Measurements from ENCODE around the gene EVL. TPM values are rescaled to one million over a fixed set of nuclear protein-coding genes. Genes with fewer than 3 reads are reported as not detected.
A peak's percentile ranks its signal among the peaks of the same experiment; 100 is the strongest.

The EVL gene
- total and polyA plus RNA-seq, 5 donors, result 46.6 to 74.8 (median 71.5) TPM

DNA sequence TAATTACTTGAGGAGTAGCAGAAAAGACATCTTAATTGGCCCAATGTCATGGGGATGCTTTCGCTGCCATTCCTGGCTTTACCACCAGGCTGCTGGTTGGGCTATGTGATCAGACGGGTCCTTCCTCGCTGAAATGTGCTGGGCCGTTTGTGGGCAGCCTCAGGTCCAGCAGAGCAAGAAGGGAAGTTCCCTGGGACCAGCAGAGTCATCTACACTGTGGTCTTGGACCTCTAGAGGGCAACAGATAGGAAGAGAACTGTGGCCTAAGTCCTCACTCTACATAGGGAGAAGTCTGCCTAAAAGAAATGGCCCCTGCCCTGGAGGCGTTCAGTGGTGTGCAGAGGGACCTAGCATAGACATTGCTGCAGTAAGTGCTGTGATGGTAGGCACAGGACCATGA is 10.9 kb downstream of the EVL start:
- ATAC-seq, result peak; percentile 41 to 50
- peaks cover 18% of the 10 kb centered on the region for H3K4me1 ChIP-seq (ENCODE audit: control insufficient read depth, insufficient read depth, low read length)
- no peaks in the 10 kb centered on the region for H3K9me3 ChIP-seq (ENCODE audit: control insufficient read depth, low read length)
- intact Hi-C loops (cut with DNase I), result no loop called here
- DNase-seq, result peak in 1 of 3 donors; percentile 60
- no peak overlapping the region for H3K4me3 ChIP-seq (ENCODE audit: low read length)
- WGBS, result 83% methylated on average over 5 of the region's 5 CpGs
- H3K27me3 ChIP-seq (ENCODE audit: control insufficient read depth, insufficient read depth), result no peaks in the 10 kb centered on the region
- H3K27ac ChIP-seq (ENCODE audit: low read length), result peak overlapping the region; percentile 39

- no peaks in the 10 kb centered on the region for H3K27me3 ChIP-seq (ENCODE audit: control insufficient read depth, insufficient read depth)
- intact Hi-C loops (cut with DNase I), result no loop called here
- H3K4me1 ChIP-seq (ENCODE audit: control insufficient read depth, insufficient read depth, low read length), result peaks cover 18% of the 10 kb centered on the region
- no peak overlapping the region for H3K27ac ChIP-seq (ENCODE audit: low read length)
- 69% methylated on average over 7 of the region's 7 CpGs for WGBS
- no peaks in the 10 kb centered on the region for H3K9me3 ChIP-seq (ENCODE audit: control insufficient read depth, low read length)
- ATAC-seq, result peak; percentile 53 to 75
- H3K4me3 ChIP-seq (ENCODE audit: low read length), result no peak overlapping the region
- DNase-seq, result peak; percentile 53 to 65 (median 58)
Measured at GRCh38 chr14:100076606-100077005, 11.4 kb downstream of the EVL start.

GRCh38 chr14:100077441-100077840 is 12.2 kb downstream of the EVL start:
- DNase-seq, result no peak
- no peak overlapping the region for H3K27ac ChIP-seq (ENCODE audit: low read length)
- no peak for ATAC-seq
- no peaks in the 10 kb centered on the region for H3K9me3 ChIP-seq (ENCODE audit: control insufficient read depth, low read length)
- H3K27me3 ChIP-seq (ENCODE audit: control insufficient read depth, insufficient read depth), result no peaks in the 10 kb centered on the region
- no peak overlapping the region for H3K4me3 ChIP-seq (ENCODE audit: low read length)
- WGBS, result 99% methylated on average over 9 of the region's 9 CpGs
- intact Hi-C loops (cut with DNase I), result no loop called here
- peaks cover 18% of the 10 kb centered on the region for H3K4me1 ChIP-seq (ENCODE audit: control insufficient read depth, insufficient read depth, low read length)

DNA sequence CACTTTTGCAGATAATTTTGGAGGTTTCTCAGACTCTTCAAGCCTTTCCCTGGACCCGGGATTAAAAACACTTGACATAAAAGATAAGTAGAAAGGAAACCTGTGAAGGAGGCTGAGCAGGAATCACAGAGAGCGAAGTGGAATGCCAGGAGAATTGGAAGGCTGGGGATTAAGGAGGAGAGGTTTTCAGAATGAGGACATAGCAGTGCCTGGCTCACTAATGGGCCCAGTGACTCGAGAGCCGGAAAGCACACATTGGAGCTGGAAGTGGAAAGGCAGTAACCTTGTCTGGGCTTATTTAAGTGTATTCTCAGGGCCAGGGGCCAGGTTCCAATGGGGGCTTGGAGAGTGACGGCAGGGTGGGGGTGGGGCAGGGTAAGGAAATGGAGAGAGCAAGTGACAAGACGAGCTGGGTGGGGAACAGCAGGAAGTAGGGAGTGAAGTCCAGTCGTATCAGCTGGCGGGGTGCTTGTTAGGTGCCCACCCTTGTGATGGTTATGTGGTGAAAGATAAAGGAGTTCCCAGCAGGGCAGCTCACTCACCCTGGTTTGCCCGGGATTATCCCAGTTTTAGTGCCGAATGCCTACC is 13.1 kb downstream of the EVL start:
- Histone ChIP-seq H3K4me1 (ENCODE audit: control insufficient read depth, insufficient read depth, low read length) (peaks cover 18% of the 10 kb centered on the region), H3K27ac (ENCODE audit: low read length) (peak overlapping the region; percentile 34), H3K9me3 (ENCODE audit: control insufficient read depth, low read length) (no peaks in the 10 kb centered on the region), H3K4me3 (ENCODE audit: low read length) (no peak overlapping the region), H3K27me3 (ENCODE audit: control insufficient read depth, insufficient read depth) (no peaks in the 10 kb centered on the region)
- ATAC-seq (peak in 1 of 2 donors; percentile 20), DNase-seq (no peak)
- intact Hi-C loops (cut with DNase I), result no loop called here
- WGBS, result 59% methylated on average over 10 of the region's 10 CpGs

DNA sequence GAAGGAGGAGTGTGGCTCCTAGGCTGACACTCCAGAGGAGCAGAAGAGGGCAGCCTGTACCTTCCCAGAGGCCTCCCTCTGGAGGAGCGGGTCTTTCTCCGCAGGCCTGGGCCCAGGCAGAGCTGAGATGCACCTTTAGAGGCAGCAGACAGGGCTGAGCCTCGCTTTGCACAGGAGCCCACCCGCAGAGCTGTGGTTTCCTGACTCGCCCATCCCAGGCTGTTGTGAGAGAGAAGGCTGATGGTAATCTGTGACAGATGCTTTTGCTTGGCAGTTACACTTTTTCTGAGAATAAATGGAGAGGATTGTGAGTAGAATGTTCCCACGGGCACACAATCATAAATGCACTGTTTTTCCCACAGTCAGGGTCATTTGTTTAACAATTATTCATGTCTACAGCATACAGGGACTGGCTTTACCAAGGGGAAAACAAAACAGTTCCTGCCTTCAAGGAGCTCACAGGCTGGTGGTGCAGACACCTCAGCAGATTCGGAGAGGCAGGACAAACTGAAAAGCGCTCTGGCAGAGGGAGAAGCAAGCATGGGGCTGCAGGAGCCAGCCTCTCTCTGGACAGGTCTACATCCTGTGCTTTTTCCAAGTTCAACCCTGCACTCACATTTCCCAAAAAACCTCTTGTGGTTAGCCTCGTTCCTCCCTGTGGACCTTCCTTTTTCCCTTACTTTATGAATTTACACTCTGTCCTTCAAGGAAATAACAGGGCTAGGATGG is 13.9 kb downstream of the EVL start:
- no peak overlapping the region for H3K27ac ChIP-seq (ENCODE audit: low read length)
- no peak overlapping the region for H3K4me3 ChIP-seq (ENCODE audit: low read length)
- no peaks in the 10 kb centered on the region for H3K27me3 ChIP-seq (ENCODE audit: control insufficient read depth, insufficient read depth)
- peak; percentile 47 to 59 for ATAC-seq
- WGBS, result 56% methylated on average over 9 of the region's 9 CpGs
- H3K4me1 ChIP-seq (ENCODE audit: control insufficient read depth, insufficient read depth, low read length), result peaks cover 18% of the 10 kb centered on the region
- intact Hi-C loops (cut with DNase I), result no loop called here
- H3K9me3 ChIP-seq (ENCODE audit: control insufficient read depth, low read length), result no peaks in the 10 kb centered on the region
- peak in 2 of 3 donors; percentile 65 to 67 for DNase-seq

DNA sequence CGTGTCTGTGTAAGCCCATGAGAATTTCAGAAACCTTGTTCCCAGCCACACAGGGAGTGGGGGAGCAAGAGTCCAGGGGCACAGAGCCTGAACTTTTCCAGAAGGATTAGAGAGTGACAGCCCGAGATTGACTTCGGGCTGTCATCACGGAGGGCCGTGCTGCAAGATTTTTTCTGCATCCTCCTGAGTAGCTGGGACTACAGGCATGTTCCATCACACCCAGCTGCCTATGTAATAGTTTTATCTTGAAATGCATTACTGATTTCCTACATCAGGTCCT is 14.4 kb downstream of the EVL start:
- no peaks in the 10 kb centered on the region for H3K27me3 ChIP-seq (ENCODE audit: control insufficient read depth, insufficient read depth)
- no peak for DNase-seq
- peak overlapping the region; percentile 18 for H3K27ac ChIP-seq (ENCODE audit: low read length)
- intact Hi-C loops (cut with DNase I), result no loop called here
- H3K9me3 ChIP-seq (ENCODE audit: control insufficient read depth, low read length), result no peaks in the 10 kb centered on the region
- peaks cover 18% of the 10 kb centered on the region for H3K4me1 ChIP-seq (ENCODE audit: control insufficient read depth, insufficient read depth, low read length)
- ATAC-seq, result no peak
- WGBS, result 36% methylated on average over 5 of the region's 5 CpGs
- H3K4me3 ChIP-seq (ENCODE audit: low read length), result no peak overlapping the region

DNA sequence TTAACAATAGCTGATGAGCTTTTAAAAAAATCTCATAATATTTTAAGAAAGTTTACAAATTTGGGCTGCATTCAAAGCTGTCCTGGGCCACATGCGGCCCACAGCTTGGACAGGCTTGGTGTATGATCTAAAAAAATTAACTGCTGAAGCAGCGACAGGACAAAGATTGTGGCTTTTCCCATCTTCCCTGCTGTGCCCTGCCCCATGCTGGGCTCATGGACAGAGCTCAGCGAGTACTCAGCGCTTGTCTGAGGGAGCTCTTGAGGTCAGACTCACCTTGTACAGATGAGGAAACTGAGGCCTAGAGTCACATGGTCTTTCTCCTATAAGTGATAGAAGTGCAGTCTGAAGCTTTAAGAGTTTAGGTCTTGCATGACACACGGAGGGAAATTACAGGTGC is 15.0 kb downstream of the EVL start:
- 83% methylated on average over 5 of the region's 5 CpGs for WGBS
- Histone ChIP-seq H3K27me3 (ENCODE audit: control insufficient read depth, insufficient read depth) (no peaks in the 10 kb centered on the region), H3K4me1 (ENCODE audit: control insufficient read depth, insufficient read depth, low read length) (peaks cover 18% of the 10 kb centered on the region), H3K9me3 (ENCODE audit: control insufficient read depth, low read length) (no peaks in the 10 kb centered on the region), H3K27ac (ENCODE audit: low read length) (no peak overlapping the region), H3K4me3 (ENCODE audit: low read length) (no peak overlapping the region)
- ATAC-seq (no peak), DNase-seq (no peak)
- intact Hi-C loops (cut with DNase I), result no loop called here

DNA sequence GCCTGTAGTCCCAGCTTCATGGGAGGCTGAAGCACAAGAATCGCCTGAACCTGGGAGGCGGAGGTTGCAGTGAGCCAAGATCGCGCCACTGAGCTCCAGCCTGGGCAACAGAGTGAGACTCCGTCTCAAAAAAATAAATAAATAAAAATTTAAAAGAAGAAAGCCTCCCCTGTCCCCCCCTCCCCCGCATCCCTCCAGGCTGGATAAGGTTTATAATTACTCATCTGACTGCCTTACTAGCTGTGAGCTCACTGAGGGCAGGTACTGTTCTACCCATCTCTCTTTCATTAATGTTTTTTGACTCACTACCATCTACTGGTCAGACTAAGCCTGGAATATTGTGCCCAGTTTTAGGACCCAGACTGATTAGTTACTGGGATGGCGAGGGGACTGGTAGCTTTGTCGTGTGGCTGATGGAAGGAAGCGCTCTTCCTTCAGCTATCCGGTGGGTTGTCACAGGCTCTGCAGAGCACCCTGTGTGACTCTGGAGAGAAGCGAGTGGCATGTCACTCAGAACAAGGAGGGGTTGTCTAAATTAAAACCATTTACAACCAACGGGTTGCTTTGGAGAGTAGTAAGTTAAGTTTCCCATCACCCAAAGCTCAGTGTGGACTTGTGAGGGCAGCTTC is 16.9 kb downstream of the EVL start:
- 93% methylated on average over 12 of the region's 12 CpGs for WGBS
- ATAC-seq (no peak), DNase-seq (no peak)
- H3K9me3 ChIP-seq (ENCODE audit: control insufficient read depth, low read length), result no peaks in the 10 kb centered on the region
- H3K27me3 ChIP-seq (ENCODE audit: control insufficient read depth, insufficient read depth), result no peaks in the 10 kb centered on the region
- peaks cover 13% of the 10 kb centered on the region for H3K4me1 ChIP-seq (ENCODE audit: control insufficient read depth, insufficient read depth, low read length)
- H3K27ac ChIP-seq (ENCODE audit: low read length), result no peak overlapping the region
- intact Hi-C loops (cut with DNase I), result no loop called here
- no peak overlapping the region for H3K4me3 ChIP-seq (ENCODE audit: low read length)

DNA sequence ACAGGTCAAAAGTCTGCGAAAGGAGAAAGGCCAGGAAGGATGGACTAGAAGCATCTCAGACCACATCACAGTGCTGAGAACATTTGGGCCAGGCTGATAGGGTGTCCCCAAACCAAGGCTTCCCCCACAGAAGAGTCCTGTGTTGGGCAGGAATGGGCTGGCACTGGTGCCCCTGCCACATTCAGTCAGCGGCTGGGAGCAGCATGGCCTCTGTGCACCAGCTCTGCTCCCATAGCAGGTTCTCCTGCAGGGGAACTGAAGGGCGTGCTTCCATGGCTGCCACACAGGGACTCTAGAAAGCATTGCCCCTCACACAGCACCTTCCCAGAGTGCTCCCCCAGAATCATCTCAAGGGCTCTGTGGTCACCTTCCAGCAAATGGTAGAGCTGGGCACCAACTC is 17.5 kb downstream of the EVL start:
- Histone ChIP-seq H3K9me3 (ENCODE audit: control insufficient read depth, low read length) (no peaks in the 10 kb centered on the region), H3K27ac (ENCODE audit: low read length) (no peak overlapping the region), H3K4me3 (ENCODE audit: low read length) (no peak overlapping the region), H3K4me1 (ENCODE audit: control insufficient read depth, insufficient read depth, low read length) (peaks cover 13% of the 10 kb centered on the region), H3K27me3 (ENCODE audit: control insufficient read depth, insufficient read depth) (no peaks in the 10 kb centered on the region)
- WGBS, result 92% methylated on average over 3 of the region's 3 CpGs
- ATAC-seq, result no peak
- intact Hi-C loops (cut with DNase I), result no loop called here
- DNase-seq, result no peak

DNA sequence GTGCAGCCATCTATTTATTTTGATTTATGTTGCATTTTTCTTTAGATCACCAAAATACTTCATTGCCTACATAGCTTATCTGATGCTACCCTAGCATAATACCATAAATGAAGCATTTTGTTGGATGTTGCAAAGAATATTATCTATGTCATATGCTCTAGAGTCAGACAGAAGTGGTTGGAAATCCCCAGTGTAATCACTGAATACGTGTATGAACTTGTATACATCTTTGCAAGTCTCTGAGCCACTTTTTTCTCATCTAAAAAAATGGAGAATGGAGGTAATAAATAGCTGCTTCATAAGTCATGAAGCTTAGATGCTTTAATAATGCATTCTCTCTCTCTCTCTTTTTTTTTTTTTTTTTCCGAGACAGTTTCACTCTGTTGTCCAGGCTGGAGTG is 18.5 kb downstream of the EVL start:
- Histone ChIP-seq H3K27ac (ENCODE audit: low read length) (no peak overlapping the region), H3K27me3 (ENCODE audit: control insufficient read depth, insufficient read depth) (no peaks in the 10 kb centered on the region), H3K9me3 (ENCODE audit: control insufficient read depth, low read length) (no peaks in the 10 kb centered on the region), H3K4me3 (ENCODE audit: low read length) (no peak overlapping the region), H3K4me1 (ENCODE audit: control insufficient read depth, insufficient read depth, low read length) (peaks cover 8% of the 10 kb centered on the region)
- ATAC-seq (no peak), DNase-seq (no peak)
- WGBS, result 77% methylated on average over 2 of the region's 2 CpGs
- intact Hi-C loops (cut with DNase I), result no loop called here

DNA sequence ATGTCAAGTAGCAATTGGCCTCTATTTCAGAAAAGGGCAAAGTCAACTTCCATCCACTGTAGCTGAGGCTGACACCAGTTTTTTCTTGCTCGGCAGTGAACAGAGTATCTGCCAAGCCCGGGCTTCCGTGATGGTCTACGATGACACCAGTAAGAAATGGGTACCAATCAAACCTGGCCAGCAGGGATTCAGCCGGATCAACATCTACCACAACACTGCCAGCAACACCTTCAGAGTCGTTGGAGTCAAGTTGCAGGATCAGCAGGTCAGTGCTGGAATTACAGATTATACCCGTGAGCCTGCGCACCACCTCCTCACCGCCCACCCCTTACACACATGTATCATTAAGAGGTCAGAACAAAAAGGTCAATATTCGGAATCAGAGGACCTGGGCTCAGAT is 19.4 kb downstream of the EVL start:
- WGBS, result 90% methylated on average over 10 of the region's 10 CpGs
- DNase-seq (no peak), ATAC-seq (no peak)
- Histone ChIP-seq H3K27me3 (ENCODE audit: control insufficient read depth, insufficient read depth) (no peaks in the 10 kb centered on the region), H3K4me3 (ENCODE audit: low read length) (no peak overlapping the region), H3K4me1 (ENCODE audit: control insufficient read depth, insufficient read depth, low read length) (peaks cover 1% of the 10 kb centered on the region), H3K9me3 (ENCODE audit: control insufficient read depth, low read length) (no peaks in the 10 kb centered on the region), H3K27ac (ENCODE audit: low read length) (no peak overlapping the region)
- intact Hi-C loops (cut with DNase I), result no loop called here

All from right cardiac atrium (tissue), 5 donors.